Endothelial cell of umbilical vein (primary cell): ENCODE results near the gene NPAT. TPM values are rescaled to one million over a fixed set of nuclear protein-coding genes. Genes with fewer than 3 reads are reported as not detected.

Source experiments
- BruUV-seq: library from RNA; stranded (reverse); fragments of 400-500 nt; replicated peaks from 2 replicates; lab custom pipeline; 2021; lab: Mats Ljungman, UMichigan
- CTCF ChIA-PET: fragments of 300-600, 350-600 bp; sonication (Branson Sonifier 250); formaldehyde crosslinking; loops from one replicate; lab custom pipeline; 2021; ENCODE audit warnings: antibody characterized with exemption, inconsistent platforms; lab: Charles Lee
- POLR2A ChIA-PET: fragments of 300-600, 350-600 bp; sonication (Branson Sonifier 250); formaldehyde crosslinking; loops from one replicate; lab custom pipeline; 2021; ENCODE audit warnings: antibody characterized with exemption, inconsistent platforms; lab: Charles Lee
- DNase-seq: peaks from one replicate; pipeline ENCODE4 v3.0.0-alpha.2; 2011; ENCODE audit warnings: low read depth, low spot score
- FAIRE-seq: peaks from 2 replicates; lab custom pipeline; 2011; peaks lifted over from hg19 to GRCh38; lab: Jason Lieb, UNC
- H2AFZ ChIP-seq: 2 replicates; pipeline ENCODE4 v1.6.0; 2012; ENCODE audit warnings: low read depth, low read length, control low read depth, inconsistent platforms
- H3K27ac ChIP-seq: 2 replicates; pipeline ENCODE4 v1.5.1; 2011; ENCODE audit warnings: low read depth, mild to moderate bottlenecking, control low read depth, low read length, moderate library complexity; ENCODE audit not compliant: insufficient read depth
- H3K27me3 ChIP-seq, 2 experiments: 2 replicates each; pipeline versions ENCODE4 v1.6.0 to v1.6.1; 2011; ENCODE audit warnings: low read length in 2 of 2, mixed read lengths in 1 of 2; ENCODE audit not compliant: control insufficient read depth in 2 of 2, insufficient read depth in 2 of 2
- H3K36me3 ChIP-seq, 2 experiments: 2 replicates in 1 of 2; 3 replicates in 1 of 2; pipeline ENCODE4 v1.5.1; 2011; ENCODE audit warnings: low read length in 2 of 2, mild to moderate bottlenecking in 1 of 2, moderate library complexity in 1 of 2; ENCODE audit not compliant: control insufficient read depth in 2 of 2, insufficient read depth in 2 of 2; ENCODE audit errors: extremely low read depth in 1 of 2
- H3K4me1 ChIP-seq: 3 replicates; pipeline ENCODE4 v1.5.1; 2011; ENCODE audit warnings: mild to moderate bottlenecking, low read length; ENCODE audit not compliant: control insufficient read depth, insufficient read depth; ENCODE audit errors: extremely low read depth
- H3K4me2 ChIP-seq: 2 replicates; pipeline ENCODE4 v1.6.1; 2011; ENCODE audit warnings: low read length, control low read depth, mixed read lengths; ENCODE audit not compliant: insufficient read depth
- H3K4me3 ChIP-seq, 3 experiments: fragments of 200-600 bp in 1 of 3; sonication (generic), shearing (Covaris generic) in 1 of 3; replicated peaks in 1 of 3; 2 replicates each; pipeline ENCODE4 v1.5.1; 2011 to 2016; ENCODE audit warnings: control low read depth in 3 of 3, low read length in 3 of 3, mild to moderate bottlenecking in 2 of 3, inconsistent platforms in 1 of 3, low read depth in 1 of 3, moderate library complexity in 1 of 3; ENCODE audit not compliant: insufficient read depth in 1 of 3
- H3K79me2 ChIP-seq: 2 replicates; pipeline ENCODE4 v1.6.0; 2012; ENCODE audit warnings: low read length, inconsistent platforms; ENCODE audit not compliant: control insufficient read depth, insufficient read depth
- H3K9ac ChIP-seq: replicated peaks from 2 replicates; pipeline ENCODE3; 2011; ENCODE audit warnings: low read length, control low read depth; ENCODE audit not compliant: insufficient read depth; ENCODE audit errors: extremely low read depth
- H3K9me1 ChIP-seq: replicated peaks from 3 replicates; pipeline ENCODE4 v1.6.0; 2011; ENCODE audit warnings: mild to moderate bottlenecking, low read length; ENCODE audit not compliant: control insufficient read depth, insufficient read depth; ENCODE audit errors: extremely low read depth
- H3K9me3 ChIP-seq: replicated peaks from 2 replicates; pipeline ENCODE4 v1.5.1; 2012; ENCODE audit warnings: low read length, inconsistent platforms; ENCODE audit not compliant: control insufficient read depth, insufficient read depth
- H4K20me1 ChIP-seq: replicated peaks from 2 replicates; pipeline ENCODE3; 2011; ENCODE audit warnings: mild to moderate bottlenecking, low read length; ENCODE audit not compliant: control insufficient read depth, insufficient read depth; ENCODE audit errors: extremely low read depth
- CTCF ChIP-seq, 2 donors: IDR thresholded peaks; 1 replicate in 1 of 2; 2 replicates in 1 of 2; pipeline ENCODE4 v1.5.1; 2011; ENCODE audit warnings: low read length in 2 of 2, mild to moderate bottlenecking in 2 of 2, moderate library complexity in 2 of 2, control low read depth in 1 of 2, inconsistent platforms in 1 of 2, low read depth in 1 of 2; ENCODE audit not compliant: insufficient read depth in 1 of 2; ENCODE audit errors: extremely low read depth in 1 of 2
- EZH2 ChIP-seq: IDR thresholded peaks from 2 replicates; pipeline ENCODE4 v1.6.1; 2012; ENCODE audit warnings: borderline replicate concordance, low read depth, mild to moderate bottlenecking, moderate library complexity, low read length, inconsistent platforms; ENCODE audit not compliant: severe bottlenecking
- FOS ChIP-seq: IDR thresholded peaks from 2 replicates; pipeline ENCODE4 v1.6.1; 2011; ENCODE audit warnings: mild to moderate bottlenecking, low read length, moderate library complexity, borderline replicate concordance; ENCODE audit not compliant: insufficient read depth
- GATA2 ChIP-seq: IDR thresholded peaks from 2 replicates; pipeline ENCODE4 v1.7.0; 2011; ENCODE audit warnings: low read depth, mild to moderate bottlenecking, moderate library complexity, mixed read lengths, low read length; ENCODE audit not compliant: insufficient read length, insufficient read depth
- JUN ChIP-seq: IDR thresholded peaks from 2 replicates; pipeline ENCODE4 v1.6.1; 2011; ENCODE audit warnings: borderline replicate concordance, low read depth; ENCODE audit not compliant: insufficient read length, insufficient read depth
- MYC ChIP-seq: IDR thresholded peaks from one replicate; pipeline ENCODE4 v1.6.1; 2011; ENCODE audit warnings: mild to moderate bottlenecking, low read depth, low read length
- POLR2A ChIP-seq: IDR thresholded peaks from 2 replicates; pipeline ENCODE4 v1.6.1; 2012; ENCODE audit warnings: low read depth, mild to moderate bottlenecking, control low read depth, low read length
- POLR2AphosphoS5 ChIP-seq: IDR thresholded peaks from 2 replicates; pipeline ENCODE4 v1.6.1; 2012; ENCODE audit warnings: low read depth, mild to moderate bottlenecking, control low read depth, low read length, moderate library complexity; ENCODE audit not compliant: insufficient read depth
- dilution Hi-C: fragments of 300-500 bp; cut with MboI; formaldehyde crosslinking; loops from one replicate; pipeline ENCODE4 v1.15.0; 2019; ENCODE audit warnings: low sequenced_read_pairs; ENCODE audit not compliant: extremely low pct_ligation_motif_present
- intact Hi-C: fragments of 100-400 bp; cut with micrococcal nuclease; formaldehyde crosslinking; loops from one replicate; pipeline ENCODE4 v1.10.0; 2022
- polyA plus RNA-seq, 4 experiments: library from polyadenylated mRNA; depleted of rRNA in 3 of 4; stranded (reverse) in 3 of 4; unstranded in 1 of 4; fragments of >200 nt; gene quantifications; 2 replicates each; pipeline versions ENCODE4 v1.2.1 to v1.2.3, GENCODE V29; 2011 to 2012; ENCODE audit warnings: missing spikeins in 1 of 4
- total RNA-seq: library from RNA; stranded (reverse); gene quantifications from 2 replicates; pipeline ENCODE4 v1.2.3, GENCODE V29; 2021
- TF ChIP-seq, protein P1 (sequence below): IDR thresholded peaks from 2 replicates; pipeline ENCODE4 v1.6.1; 2011; ENCODE audit not compliant: insufficient read depth, insufficient read length

The NPAT gene
- total and polyA plus RNA-seq, 2 donors (not counting 3 experiments of a cell fraction or from before 2014, with no cell fraction given), result 4.4 to 19.0 TPM

GRCh38 chr11:108204376-108204775 is 18.1 kb downstream of the NPAT start:
- dilution Hi-C loops, result no loop called here
- POLR2A ChIA-PET, result no interaction called here

More at GRCh38 chr11:108204376-108204775, 18.1 kb downstream of the NPAT start:
- no peaks in the 10 kb centered on the region for H3K9me1 ChIP-seq
- H3K4me2 ChIP-seq, result no peak overlapping the region
- H3K79me2 ChIP-seq, result peaks cover 45% of the 10 kb centered on the region
- no peak for TF ChIP-seq FOS
- TF ChIP-seq MYC, result no peak
- TF ChIP-seq GATA2, result no peak
- no peak for TF ChIP-seq EZH2
- TF ChIP-seq, protein P1, sequence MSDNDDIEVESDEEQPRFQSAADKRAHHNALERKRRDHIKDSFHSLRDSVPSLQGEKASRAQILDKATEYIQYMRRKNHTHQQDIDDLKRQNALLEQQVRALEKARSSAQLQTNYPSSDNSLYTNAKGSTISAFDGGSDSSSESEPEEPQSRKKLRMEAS, result no peak
- TF ChIP-seq POLR2A, result no peak
- no peak for TF ChIP-seq JUN
- TF ChIP-seq CTCF (IDR thresholded peaks at IDR 0.05; ENCODE audit: extremely low read depth in 1 of 2, insufficient read depth in 1 of 2, low read depth in 1 of 2, low read length in 2 of 2), result no peak
- no peak for TF ChIP-seq POLR2AphosphoS5
- no peaks in the 10 kb centered on the region for H3K9me3 ChIP-seq
- H3K27me3 ChIP-seq, result no peaks in the 10 kb centered on the region
- H4K20me1 ChIP-seq, result no peaks in the 10 kb centered on the region
- DNase-seq, result no peak
- BruUV-seq, result no TSS peak
- intact Hi-C loops, result no loop called here
- no peak overlapping the region for H2AFZ ChIP-seq
- no peak overlapping the region for H3K9ac ChIP-seq
- no peaks in the 10 kb centered on the region for H3K4me1 ChIP-seq
- H3K36me3 ChIP-seq, result peaks cover 12 to 25% of the 10 kb centered on the region in 2 experiments
- CTCF ChIA-PET, result no interaction called here
- no peak overlapping the region for H3K27ac ChIP-seq
- no peak overlapping the region for H3K4me3 ChIP-seq
- no peak for FAIRE-seq
